Lower lobe of right lung (tissue), 2 donors: Measurements from ENCODE around the gene RUSC2. TPM values are rescaled to one million over a fixed set of nuclear protein-coding genes. Genes with fewer than 3 reads are reported as not detected.

Source experiments
- ATAC-seq, 2 donors: fragments of 200-7000 bp; cut with Tn5 transposase; one replicate each; pipeline ENCODE4 v1.9.1; 2020 to 2022; ENCODE audit warnings: mild to moderate bottlenecking in 2 of 2, moderate library complexity in 2 of 2
- DNase-seq: peaks from one replicate; pipeline ENCODE4 v3.0.0-alpha.2; 2020
- H3K27ac ChIP-seq: fragments of 200-600 bp; one replicate; pipeline ENCODE4 v1.8.0; 2022
- H3K27me3 ChIP-seq: fragments of 200-600 bp; one replicate; pipeline ENCODE4 v1.8.0; 2022; ENCODE audit warnings: low read depth
- H3K36me3 ChIP-seq: fragments of 200-600 bp; one replicate; pipeline ENCODE4 v1.8.0; 2022; ENCODE audit warnings: mild to moderate bottlenecking
- H3K4me1 ChIP-seq: fragments of 200-600 bp; one replicate; pipeline ENCODE4 v1.8.0; 2022
- H3K4me3 ChIP-seq: fragments of 200-600 bp; one replicate; pipeline ENCODE4 v1.8.0; 2022; ENCODE audit warnings: mild to moderate bottlenecking
- H3K9me3 ChIP-seq: fragments of 200-600 bp; one replicate; pipeline ENCODE4 v1.8.0; 2022
- intact Hi-C: fragments of 100-400 bp; cut with DNase I; formaldehyde crosslinking; loops from one replicate; pipeline ENCODE4 v1.11.0; 2022
- total RNA-seq: library from RNA; stranded (reverse); fragmentation: NEBNext Ultra II Directional; extraction: Animal tissue kit (Norgen Biotek cat#: 25700); gene quantifications from one replicate; pipeline ENCODE4 v1.2.1, GENCODE V29; 2021
- TF ChIP-seq, protein P1 (sequence below): fragments of 200-600 bp; IDR thresholded peaks from one replicate; pipeline ENCODE4 v1.8.0; 2022; ENCODE audit warnings: antibody characterized with exemption, mild to moderate bottlenecking
- donor health status: DM: no; HTN: yes; CAD: no; lungs with severe emphysema.

The RUSC2 gene
- total RNA-seq, 1 donor from 2014 or later: 23.6 TPM

DNA sequence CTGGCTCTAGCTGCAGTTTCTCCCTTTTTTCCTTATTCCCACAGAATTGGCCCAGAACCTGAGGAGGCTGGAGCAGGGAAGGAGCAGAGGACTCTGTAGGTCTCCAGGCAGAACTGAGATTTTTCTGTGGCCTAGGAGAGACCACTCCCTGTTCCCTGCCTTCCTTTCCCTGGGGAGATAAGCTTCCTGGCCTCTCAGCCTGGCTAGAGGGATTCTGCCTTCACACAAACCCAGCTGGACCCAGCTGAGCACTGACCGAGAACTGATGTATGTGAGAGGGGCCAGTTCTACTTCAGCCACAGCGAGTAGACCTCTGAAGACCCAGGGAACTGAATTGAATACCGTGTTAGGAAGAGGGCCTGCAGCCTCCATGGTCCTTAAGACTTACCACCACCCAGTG is 48.0 kb downstream of the RUSC2 start:
- peak overlapping the region; percentile 53 for H3K4me3 ChIP-seq
- DNase-seq (no peak), ATAC-seq (peak; percentile 34 to 35)
- H3K9me3 ChIP-seq: no peaks in the 10 kb centered on the region
- peaks cover 53% of the 10 kb centered on the region for H3K4me1 ChIP-seq
- TF ChIP-seq, protein P1, sequence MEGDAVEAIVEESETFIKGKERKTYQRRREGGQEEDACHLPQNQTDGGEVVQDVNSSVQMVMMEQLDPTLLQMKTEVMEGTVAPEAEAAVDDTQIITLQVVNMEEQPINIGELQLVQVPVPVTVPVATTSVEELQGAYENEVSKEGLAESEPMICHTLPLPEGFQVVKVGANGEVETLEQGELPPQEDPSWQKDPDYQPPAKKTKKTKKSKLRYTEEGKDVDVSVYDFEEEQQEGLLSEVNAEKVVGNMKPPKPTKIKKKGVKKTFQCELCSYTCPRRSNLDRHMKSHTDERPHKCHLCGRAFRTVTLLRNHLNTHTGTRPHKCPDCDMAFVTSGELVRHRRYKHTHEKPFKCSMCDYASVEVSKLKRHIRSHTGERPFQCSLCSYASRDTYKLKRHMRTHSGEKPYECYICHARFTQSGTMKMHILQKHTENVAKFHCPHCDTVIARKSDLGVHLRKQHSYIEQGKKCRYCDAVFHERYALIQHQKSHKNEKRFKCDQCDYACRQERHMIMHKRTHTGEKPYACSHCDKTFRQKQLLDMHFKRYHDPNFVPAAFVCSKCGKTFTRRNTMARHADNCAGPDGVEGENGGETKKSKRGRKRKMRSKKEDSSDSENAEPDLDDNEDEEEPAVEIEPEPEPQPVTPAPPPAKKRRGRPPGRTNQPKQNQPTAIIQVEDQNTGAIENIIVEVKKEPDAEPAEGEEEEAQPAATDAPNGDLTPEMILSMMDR: no peak
- intact Hi-C loops: no loop called here
- no peaks in the 10 kb centered on the region for H3K36me3 ChIP-seq
- no peaks in the 10 kb centered on the region for H3K27me3 ChIP-seq
- H3K27ac ChIP-seq: peak overlapping the region; percentile 79

DNA sequence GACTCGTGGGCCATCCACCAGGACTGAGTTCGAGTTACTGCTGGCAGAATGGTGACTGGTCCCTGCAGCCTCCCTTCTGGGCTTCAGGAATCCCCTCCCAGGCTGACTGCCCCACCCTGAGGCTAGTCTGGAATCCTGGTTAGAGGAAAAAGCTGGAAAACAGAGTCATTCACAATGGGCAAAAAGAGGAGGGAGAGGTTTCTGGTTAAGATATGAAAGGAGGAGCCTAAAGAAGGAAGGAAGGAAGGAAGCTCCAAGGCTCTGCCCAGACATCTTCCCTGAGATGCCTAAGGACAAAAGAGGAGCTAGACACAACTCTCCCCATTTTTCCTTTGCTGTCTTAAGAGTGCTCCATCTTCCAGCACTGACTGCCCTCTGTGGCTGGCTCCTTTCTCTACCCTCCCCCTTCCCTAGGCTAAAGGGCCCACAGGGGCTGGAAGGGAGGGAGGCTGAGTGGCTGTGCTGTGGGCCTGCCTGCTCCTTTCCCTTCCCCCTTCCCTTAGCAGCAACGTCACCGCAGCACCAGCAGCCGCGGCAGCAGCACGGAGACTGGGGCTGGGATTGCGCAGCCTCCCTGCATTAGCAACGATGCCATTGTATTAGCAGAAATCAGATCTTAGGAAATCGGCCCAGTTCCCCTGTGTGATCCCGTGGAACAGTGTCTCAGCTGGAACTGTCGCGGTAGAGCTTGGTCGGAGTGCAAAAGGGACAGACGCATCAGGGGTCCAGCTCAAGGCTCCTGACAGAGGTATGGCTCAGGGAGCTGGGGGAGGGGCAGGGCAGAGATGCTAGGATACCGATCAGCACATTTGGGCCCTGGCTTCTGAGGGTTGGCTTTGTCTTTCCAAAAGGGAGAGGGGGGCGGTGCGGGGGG is 48.7 kb downstream of the RUSC2 start:
- TF ChIP-seq, protein P1: no peak
- Histone ChIP-seq H3K9me3 (no peaks in the 10 kb centered on the region), H3K27me3 (no peaks in the 10 kb centered on the region), H3K4me1 (peaks cover 52% of the 10 kb centered on the region), H3K36me3 (no peaks in the 10 kb centered on the region), H3K27ac (peak overlapping the region; percentile 79), H3K4me3 (peak overlapping the region; percentile 53)
- peak; percentile 86 to 90 for ATAC-seq
- DNase-seq: peak; percentile 81
- intact Hi-C loops: no loop called here

Other genes starting within 250 kb of the RUSC2 start
- gene TESK1, start 115.2 kb downstream of the RUSC2 start, total RNA-seq: 44.0 TPM
- 4.5 TPM for gene CD72, start 128.3 kb downstream of the RUSC2 start, total RNA-seq
- 1.5 TPM for gene SIT1, start 160.8 kb downstream of the RUSC2 start, total RNA-seq
- gene RMRP, start 167.9 kb downstream of the RUSC2 start, total RNA-seq: 24,340 TPM
- 28.9 TPM for gene CCDC107, start 168.2 kb downstream of the RUSC2 start, total RNA-seq
- 1.2 TPM for gene ARHGEF39, start 175.1 kb downstream of the RUSC2 start, total RNA-seq
- gene CA9, start 183.8 kb downstream of the RUSC2 start, total RNA-seq: not detected
- gene TPM2, start 199.8 kb downstream of the RUSC2 start, total RNA-seq: 110 TPM
- 406 TPM for gene TLN1, start 242.1 kb downstream of the RUSC2 start, total RNA-seq
- 28.1 TPM for gene CREB3, start 242.6 kb downstream of the RUSC2 start, total RNA-seq